GM21825 (cell line): Measurements from ENCODE around the gene NSF.
"Not testable (repeated sequence)": the region's sequence is repeated elsewhere in the genome, so short reads cannot be mapped to it uniquely, and the experiment has no call there.

Source experiments
- ATAC-seq: cut with Tn5 transposase; IDR thresholded peaks from one replicate; pipeline ENCODE4 v1.9.1; 2021; ENCODE audit warnings: mild to moderate bottlenecking, moderate library complexity; ENCODE audit not compliant: unreplicated experiment

Gene NSF

GRCh38 chr17:46772475-46773220 lies 182.2 kb downstream of the NSF start:
- no peak for ATAC-seq

GRCh38 chr17:46773221-46773605 lies 182.7 kb downstream of the NSF start:
- no peak for ATAC-seq

- no peak for ATAC-seq
These were observed 183.2 kb downstream of the NSF start for GRCh38 chr17:46773676-46774075.

- ATAC-seq, result no peak
These were observed 183.8 kb downstream of the NSF start for GRCh38 chr17:46774108-46774737.

GRCh38 chr17:46776298-46777005 lies 186.0 kb downstream of the NSF start:
- ATAC-seq, result no peak

- no peak for ATAC-seq
These were observed 187.8 kb downstream of the NSF start for GRCh38 chr17:46777943-46778915.

GRCh38 chr17:46780003-46780373 lies 189.5 kb downstream of the NSF start:
- no peak for ATAC-seq

- no peak for ATAC-seq
These were observed 191.9 kb downstream of the NSF start for GRCh38 chr17:46782250-46782953.

- no peak for ATAC-seq
These were observed 192.6 kb downstream of the NSF start for GRCh38 chr17:46783031-46783593.

- ATAC-seq, result no peak
These were observed 195.2 kb downstream of the NSF start for GRCh38 chr17:46785696-46786095.

- ATAC-seq, result no peak
These were observed 197.0 kb downstream of the NSF start for GRCh38 chr17:46787478-46787877.

GRCh38 chr17:46788300-46788699 lies 197.8 kb downstream of the NSF start:
- no peak for ATAC-seq

- ATAC-seq, result no peak
These were observed 198.3 kb downstream of the NSF start for GRCh38 chr17:46788796-46789195.

- ATAC-seq, result no peak
These were observed 199.1 kb downstream of the NSF start for GRCh38 chr17:46789610-46790009.

- no peak for ATAC-seq
These were observed 199.7 kb downstream of the NSF start for GRCh38 chr17:46790216-46790615.

GRCh38 chr17:46791531-46791930 lies 201.1 kb downstream of the NSF start:
- ATAC-seq, result no peak

- no peak for ATAC-seq
These were observed 201.6 kb downstream of the NSF start for GRCh38 chr17:46792071-46792470.

- ATAC-seq, result not testable (repeated sequence)
These were observed 202.6 kb downstream of the NSF start for GRCh38 chr17:46793023-46793422.

- no peak for ATAC-seq
These were observed 203.1 kb downstream of the NSF start for GRCh38 chr17:46793541-46793940.

- ATAC-seq, result no peak
These were observed 203.8 kb downstream of the NSF start for GRCh38 chr17:46794318-46794717.
